SK-N-MC (cell line): ENCODE measurements around the gene MVK.

Experiments
- EZH2 ChIP-seq: fragments of 200-600 bp; sonication (generic); IDR thresholded peaks from one replicate; pipeline ENCODE4 v1.6.1; 2017; ENCODE audit warnings: antibody characterized with exemption
- FOXP2 ChIP-seq: optimal IDR thresholded peaks from 2 replicates; pipeline ENCODE3; 2011; ENCODE audit warnings: mild to moderate bottlenecking, moderate library complexity; ENCODE audit not compliant: insufficient read depth; ENCODE audit errors: extremely low read length, control extremely low read depth
- POLR2AphosphoS5 ChIP-seq: IDR thresholded peaks from 2 replicates; pipeline ENCODE4 v1.6.1; 2012; ENCODE audit warnings: mild to moderate bottlenecking, low read depth, low read length, borderline replicate concordance

- TF ChIP-seq POLR2AphosphoS5: no peak
- TF ChIP-seq EZH2: no peak
- no peak for TF ChIP-seq FOXP2
Measured at GRCh38 chr12:109608793-109609192, 35.2 kb downstream of the MVK start.
